H1 (cell line): ENCODE data around the gene IARS2. TPM values are rescaled to one million over a fixed set of nuclear protein-coding genes. Genes with fewer than 3 reads are reported as not detected.

Experiments
- CTCF ChIA-PET: fragments of 300-600 bp; sonication (Branson Sonifier 250); formaldehyde crosslinking; loops from one replicate; lab custom pipeline; 2021; ENCODE audit not compliant: partially characterized antibody; lab: Charles Lee
- POLR2A ChIA-PET: fragments of 300-600 bp; sonication (Branson Sonifier 250); formaldehyde crosslinking; loops from one replicate; lab custom pipeline; 2021; ENCODE audit warnings: inconsistent platforms; ENCODE audit not compliant: partially characterized antibody; lab: Charles Lee
- DNase-seq, 2 experiments: peaks; one replicate each; pipeline versions ENCODE4 v3.0.0 to v3.0.0-alpha.2; 2010 to 2022; ENCODE audit warnings: low spot score in 2 of 2, low read depth in 1 of 2, mixed read lengths in 1 of 2
- FAIRE-seq: peaks from 2 replicates; lab custom pipeline; 2011; peaks lifted over from hg19 to GRCh38; lab: Jason Lieb, UNC
- H2AFZ ChIP-seq: 2 replicates; pipeline ENCODE4 v1.8.1; 2012; ENCODE audit warnings: low read length, inconsistent platforms
- H2AK5ac ChIP-seq: 2 replicates; pipeline ENCODE4 v1.6.1; 2013; ENCODE audit warnings: low read depth, low read length
- H2BK120ac ChIP-seq: replicated peaks from 2 replicates; pipeline ENCODE3; 2013; ENCODE audit warnings: low read depth, low read length, inconsistent platforms
- H2BK12ac ChIP-seq: 2 replicates; pipeline ENCODE4 v1.6.1; 2013; ENCODE audit warnings: low read depth, low read length
- H2BK15ac ChIP-seq: 2 replicates; pipeline ENCODE4 v1.6.1; 2013; ENCODE audit warnings: low read length
- H2BK20ac ChIP-seq: 2 replicates; pipeline ENCODE4 v1.6.1; 2013; ENCODE audit warnings: low read length
- H2BK5ac ChIP-seq: 2 replicates; pipeline ENCODE4 v1.6.1; 2013; ENCODE audit warnings: low read depth, low read length
- H3K14ac ChIP-seq: 2 replicates; pipeline ENCODE4 v1.6.1; 2013; ENCODE audit warnings: inconsistent platforms; ENCODE audit not compliant: insufficient read length
- H3K18ac ChIP-seq: 2 replicates; pipeline ENCODE4 v1.6.1; 2013; ENCODE audit warnings: low read length; ENCODE audit errors: extremely low read depth
- H3K23ac ChIP-seq: 2 replicates; pipeline ENCODE4 v1.6.1; 2013; ENCODE audit warnings: inconsistent platforms; ENCODE audit not compliant: insufficient read length
- H3K23me2 ChIP-seq: 2 replicates; pipeline ENCODE4 v1.6.1; 2013; ENCODE audit warnings: low read depth, low read length
- H3K27ac ChIP-seq: 2 replicates; pipeline ENCODE4 v1.6.1; 2011; ENCODE audit warnings: low read depth, low read length, inconsistent platforms
- H3K27me3 ChIP-seq, 4 experiments: replicated peaks in 1 of 4; 1 replicate in 1 of 4; 2 replicates in 3 of 4; pipeline versions ENCODE4 v1.6.1 to v1.8.1; 2011 to 2013; ENCODE audit warnings: low read length in 3 of 4, mild to moderate bottlenecking in 3 of 4, inconsistent platforms in 2 of 4, mixed read lengths in 2 of 4, moderate library complexity in 1 of 4; ENCODE audit not compliant: control insufficient read depth in 3 of 4, insufficient read depth in 3 of 4; ENCODE audit errors: extremely low read depth in 1 of 4
- H3K36me3 ChIP-seq, 4 experiments: 2 replicates each; pipeline versions ENCODE4 v1.6.1 to v1.8.1; 2011 to 2013; ENCODE audit warnings: mild to moderate bottlenecking in 4 of 4, low read length in 3 of 4, moderate library complexity in 2 of 4, control low read depth in 1 of 4, inconsistent platforms in 1 of 4; ENCODE audit not compliant: insufficient read depth in 4 of 4, control insufficient read depth in 2 of 4
- H3K4ac ChIP-seq: replicated peaks from 2 replicates; pipeline ENCODE3; 2013; ENCODE audit warnings: low read length, low read depth, mixed read lengths, inconsistent platforms; ENCODE audit not compliant: insufficient read length
- H3K4me1 ChIP-seq, 4 experiments: replicated peaks in 1 of 4; 1 replicate in 1 of 4; 2 replicates in 3 of 4; pipeline versions ENCODE4 v1.6.1 to v1.8.1; 2011 to 2013; ENCODE audit warnings: low read length in 3 of 4, inconsistent platforms in 2 of 4, mixed read lengths in 1 of 4; ENCODE audit not compliant: insufficient read depth in 4 of 4, control insufficient read depth in 3 of 4
- H3K4me2 ChIP-seq, 2 experiments: 2 replicates each; pipeline versions ENCODE4 v1.6.1 to v1.8.1; 2011 to 2013; ENCODE audit warnings: low read depth in 2 of 2, low read length in 2 of 2, control low read depth in 1 of 2, inconsistent platforms in 1 of 2, mild to moderate bottlenecking in 1 of 2; ENCODE audit not compliant: insufficient read depth in 1 of 2
- H3K4me3 ChIP-seq, 4 experiments: fragments of 200-600, 300-600 bp in 1 of 4; sonication (generic), shearing (Covaris generic), sonication (Bioruptor Twin) in 1 of 4; 2 replicates each; pipeline versions ENCODE4 v1.5.1 to v1.8.1; 2011 to 2016; ENCODE audit warnings: low read length in 4 of 4, low read depth in 3 of 4, control low read depth in 2 of 4, inconsistent platforms in 2 of 4, mild to moderate bottlenecking in 2 of 4, mixed read lengths in 1 of 4, moderate library complexity in 1 of 4; ENCODE audit not compliant: insufficient read depth in 2 of 4; ENCODE audit errors: extremely low read depth in 1 of 4
- H3K56ac ChIP-seq: replicated peaks from 2 replicates; pipeline ENCODE3; 2013; ENCODE audit warnings: low read depth, mild to moderate bottlenecking, mixed read lengths, low read length, inconsistent platforms; ENCODE audit not compliant: insufficient read length
- H3K79me1 ChIP-seq: 2 replicates; pipeline ENCODE4 v1.6.1; 2013; ENCODE audit warnings: low read depth, low read length, control low read depth
- H3K79me2 ChIP-seq, 2 experiments: 2 replicates each; pipeline versions ENCODE4 v1.6.1 to v1.8.1; 2012 to 2013; ENCODE audit warnings: low read length in 2 of 2, mild to moderate bottlenecking in 2 of 2, inconsistent platforms in 1 of 2; ENCODE audit not compliant: insufficient read depth in 2 of 2, control insufficient read depth in 1 of 2
- H3K9ac ChIP-seq, 4 experiments: replicated peaks in 1 of 4; 1 replicate in 1 of 4; 2 replicates in 3 of 4; pipeline versions ENCODE4 v1.6.1 to v1.8.1; 2011 to 2013; ENCODE audit warnings: low read depth in 3 of 4, low read length in 3 of 4, control low read depth in 2 of 4, mild to moderate bottlenecking in 2 of 4, moderate library complexity in 2 of 4, inconsistent platforms in 1 of 4; ENCODE audit errors: extremely low read depth in 1 of 4
- H3K9me3 ChIP-seq, 2 experiments: 2 replicates each; pipeline versions ENCODE4 v1.6.1 to v1.8.1; 2012 to 2013; ENCODE audit warnings: mild to moderate bottlenecking in 2 of 2, moderate library complexity in 2 of 2, control low read depth in 1 of 2, inconsistent platforms in 1 of 2, low read depth in 1 of 2, low read length in 1 of 2, mixed read lengths in 1 of 2; ENCODE audit not compliant: insufficient read depth in 2 of 2
- H4K20me1 ChIP-seq, 2 experiments: replicated peaks in 1 of 2; 2 replicates each; pipeline versions ENCODE3 to v1.8.1; 2011 to 2013; ENCODE audit warnings: inconsistent platforms in 2 of 2, low read length in 2 of 2, mild to moderate bottlenecking in 1 of 2; ENCODE audit not compliant: insufficient read depth in 2 of 2, control insufficient read depth in 1 of 2
- H4K5ac ChIP-seq: 2 replicates; pipeline ENCODE4 v1.6.1; 2013; ENCODE audit warnings: low read length, low read depth, mixed read lengths, inconsistent platforms; ENCODE audit not compliant: insufficient read length
- H4K8ac ChIP-seq: 2 replicates; pipeline ENCODE4 v1.8.0; 2013; ENCODE audit warnings: mild to moderate bottlenecking, moderate library complexity, low read length, inconsistent platforms; ENCODE audit not compliant: insufficient read depth; ENCODE audit errors: extremely low read depth
- H4K91ac ChIP-seq: replicated peaks from 2 replicates; pipeline ENCODE3; 2013; ENCODE audit warnings: low read length, mixed read lengths, inconsistent platforms; ENCODE audit not compliant: insufficient read length
- ATF3 ChIP-seq: IDR thresholded peaks from 2 replicates; pipeline ENCODE4 v1.6.1; 2011; ENCODE audit warnings: low read depth, mild to moderate bottlenecking, low read length; ENCODE audit not compliant: insufficient read depth
- E2F6 ChIP-seq: IDR thresholded peaks from 2 replicates; pipeline ENCODE4 v1.6.1; 2012; ENCODE audit warnings: inconsistent platforms
- GTF2F1 ChIP-seq: IDR thresholded peaks from 2 replicates; pipeline ENCODE4 v1.6.1; 2012; ENCODE audit warnings: low read depth, low read length, improper control_type of control experiment, borderline replicate concordance
- HDAC2 ChIP-seq, 2 experiments: fragments of 300-600 bp in 1 of 2; sonication (generic) in 1 of 2; IDR thresholded peaks; 2 replicates each; pipeline ENCODE4 v1.6.1; 2011 to 2012; ENCODE audit warnings: low read depth in 2 of 2, low read length in 2 of 2, mild to moderate bottlenecking in 2 of 2, moderate library complexity in 2 of 2, borderline replicate concordance in 1 of 2, inconsistent platforms in 1 of 2
- KDM4A ChIP-seq: IDR thresholded peaks from one replicate; pipeline ENCODE4 v1.7.1; 2012; ENCODE audit warnings: low read depth, mild to moderate bottlenecking, moderate library complexity, low read length, inconsistent platforms; ENCODE audit not compliant: severe bottlenecking
- POLR2AphosphoS5 ChIP-seq: IDR thresholded peaks from 2 replicates; pipeline ENCODE4 v1.6.1; 2011; ENCODE audit warnings: low read depth, low read length
- SP4 ChIP-seq: IDR thresholded peaks from 2 replicates; pipeline ENCODE4 v1.6.1; 2012; ENCODE audit warnings: low read length, inconsistent platforms
- TBP ChIP-seq: IDR thresholded peaks from 2 replicates; pipeline ENCODE4 v1.6.1; 2011; ENCODE audit warnings: low read depth, low read length, improper control_type of control experiment
- TEAD4 ChIP-seq: IDR thresholded peaks from 2 replicates; pipeline ENCODE4 v1.6.1; 2012; ENCODE audit warnings: low read depth, low read length, inconsistent platforms, mixed read lengths
- WGBS, 2 experiments: shearing (Covaris generic) in 1 of 2; methylation state at CpG; one replicate each; pipeline versions ENCODE4 v1.1.6 to v1.1.7; 2013 to 2015; ENCODE audit warnings: low lambda C conversion rate in 2 of 2, mixed read lengths in 2 of 2, inconsistent platforms in 1 of 2, low coverage in 1 of 2, missing lambda C conversion rate in 1 of 2; ENCODE audit not compliant: insufficient replicate concordance in 2 of 2, insufficient coverage in 1 of 2, insufficient read length in 1 of 2; ENCODE audit errors: extremely low coverage in 1 of 2, missing lambda C conversion rate in 1 of 2; 5-methylcytosine and 5-hydroxymethylcytosine counted together
- polyA plus RNA-seq, 7 experiments: library from polyadenylated mRNA; depleted of rRNA in 3 of 7; stranded (reverse) in 5 of 7; unstranded in 2 of 7; fragments of >200 nt in 5 of 7; fragments of 200-250 nt in 2 of 7; gene quantifications; 1 replicate in 5 of 7; 2 replicates in 1 of 7; 4 replicates in 1 of 7; pipeline versions ENCODE4 v1.2.1 to v1.2.3, GENCODE V29; 2011 to 2013; ENCODE audit warnings: missing spikeins in 2 of 7, mixed read lengths in 2 of 7
- total RNA-seq: library from RNA; stranded (reverse); fragmentation: NEBNext Ultra II Directional; extraction: Animal tissue kit (Norgen Biotek cat#: 25700); gene quantifications from 2 replicates; pipeline ENCODE4 v1.2.1, GENCODE V29; 2021

Gene IARS2
- total and polyA plus RNA-seq, 2 of the 8 experiments (the other 6 are each of a cell fraction or from before 2014, with no cell fraction given), result 15.0 to 69.8 TPM

- H2AFZ ChIP-seq, result peak within 1 kb of the TSS; percentile 47; the same call in 1 of the 2 replicates
- FAIRE-seq, result peak; percentile 94
- 0 out of 2 replicates have a peak, but pooled peaks have one; percentile 60 for TF ChIP-seq SP4
- no peak for TF ChIP-seq ATF3
- peak; percentile 57; the same call in 1 of the 2 replicates for TF ChIP-seq TEAD4
- no peak for TF ChIP-seq KDM4A
- no peak for TF ChIP-seq GTF2F1
- peak; percentile 60; the same call in 1 of the 2 replicates for TF ChIP-seq TBP
- no peak for TF ChIP-seq HDAC2 (IDR thresholded peaks at IDR 0.05; ENCODE audit: borderline replicate concordance in 1 of 2, low read depth in 2 of 2, low read length in 2 of 2)
- TF ChIP-seq POLR2AphosphoS5, result no peak
- no peak; the same call in 1 of the 2 replicates for TF ChIP-seq E2F6
Observed at GRCh38 chr1:220089650-220090556, 4.0 kb upstream of the IARS2 start, which contains the start of gene BPNT1. Gene BPNT1 (minus strand): TSS chr1:220089788. CDS start chr1:220079846, 9,942 bp downstream.

More at GRCh38 chr1:220089650-220090556, 4.0 kb upstream of the IARS2 start, which contains the start of gene BPNT1:
- CTCF ChIA-PET, result interaction anchor here (0.5 to 1.9 kb wide), 13 partner anchors 9 to 268 kb away, joined by 3 to 6 read pairs (median 3); partner anchors contain the start of gene EPRS1
- WGBS, 2 experiments, result 11% methylated on average over 31 of the region's 35 CpGs; no CpG with 5 or more reads in 1 of the 2 experiments
- no peak within 1 kb of the TSS for H2AK5ac ChIP-seq
- H3K4me3 ChIP-seq, result peak within 1 kb of the TSS; percentile 70 to 86 (median 82)
- POLR2A ChIA-PET, result interaction anchor here (1.1 to 2.6 kb wide), 2 partner anchors 44 to 256 kb away, joined by 3 to 7 read pairs; partner anchors contain the start of gene EPRS1
- H3K36me3 ChIP-seq, result no peaks in the 10 kb centered on the region
- H3K9ac ChIP-seq, result peak within 1 kb of the TSS in 3 of 4 experiments; percentile 15 to 71 (median 20); a peak in 2 of 7 replicates
- no peak within 1 kb of the TSS for H2BK5ac ChIP-seq
- no peak within 1 kb of the TSS for H3K27ac ChIP-seq
- H2BK120ac ChIP-seq, result no peak within 1 kb of the TSS
- H3K27me3 ChIP-seq, result no peaks in the 10 kb centered on the region
- H2BK20ac ChIP-seq, result no peak within 1 kb of the TSS
- no peak within 1 kb of the TSS for H3K4ac ChIP-seq
- no peak within 1 kb of the TSS for H3K14ac ChIP-seq
- H2BK12ac ChIP-seq, result no peak within 1 kb of the TSS
- H4K91ac ChIP-seq, result no peak within 1 kb of the TSS
- no peak within 1 kb of the TSS for H4K8ac ChIP-seq
- H3K79me1 ChIP-seq, result no peaks in the 10 kb centered on the region; the same call in 1 of the 2 replicates
- H3K4me2 ChIP-seq, result peak within 1 kb of the TSS; percentile 52 to 85
- no peak within 1 kb of the TSS for H2BK15ac ChIP-seq
- H3K4me1 ChIP-seq, result no peaks in the 10 kb centered on the region; a peak in 1 of 7 replicates
- no peak within 1 kb of the TSS for H3K23ac ChIP-seq
- no peak within 1 kb of the TSS for H3K56ac ChIP-seq
- peaks cover 9% of the 10 kb centered on the region for H3K23me2 ChIP-seq
- H3K79me2 ChIP-seq, result no peaks in the 10 kb centered on the region; a peak in 1 of 4 replicates
- no peak within 1 kb of the TSS; the same call in none of the 2 replicates for H3K18ac ChIP-seq
- no peak within 1 kb of the TSS for H4K5ac ChIP-seq
- no peaks in the 10 kb centered on the region for H3K9me3 ChIP-seq
- no peaks in the 10 kb centered on the region for H4K20me1 ChIP-seq
- peak; percentile 94 to 99 for DNase-seq
